Endothelial cell of umbilical vein (primary cell): Measurements from ENCODE around the gene CLEC20A. TPM values are rescaled to one million over a fixed set of nuclear protein-coding genes. Genes with fewer than 3 reads are reported as not detected.

Source experiments
- BruUV-seq: library from RNA; stranded (reverse); fragments of 400-500 nt; replicated peaks from 2 replicates; lab custom pipeline; 2021; lab: Mats Ljungman, UMichigan
- CTCF ChIA-PET: fragments of 300-600, 350-600 bp; sonication (Branson Sonifier 250); formaldehyde crosslinking; loops from one replicate; lab custom pipeline; 2021; ENCODE audit warnings: antibody characterized with exemption, inconsistent platforms; lab: Charles Lee
- POLR2A ChIA-PET: fragments of 300-600, 350-600 bp; sonication (Branson Sonifier 250); formaldehyde crosslinking; loops from one replicate; lab custom pipeline; 2021; ENCODE audit warnings: antibody characterized with exemption, inconsistent platforms; lab: Charles Lee
- DNase-seq: peaks from one replicate; pipeline ENCODE4 v3.0.0-alpha.2; 2011; ENCODE audit warnings: low read depth, low spot score
- FAIRE-seq: peaks from 2 replicates; lab custom pipeline; 2011; peaks lifted over from hg19 to GRCh38; lab: Jason Lieb, UNC
- H2AFZ ChIP-seq: 2 replicates; pipeline ENCODE4 v1.6.0; 2012; ENCODE audit warnings: low read depth, low read length, control low read depth, inconsistent platforms
- H3K27ac ChIP-seq: 2 replicates; pipeline ENCODE4 v1.5.1; 2011; ENCODE audit warnings: low read depth, mild to moderate bottlenecking, control low read depth, low read length, moderate library complexity; ENCODE audit not compliant: insufficient read depth
- H3K27me3 ChIP-seq, 2 experiments: 2 replicates each; pipeline versions ENCODE4 v1.6.0 to v1.6.1; 2011; ENCODE audit warnings: low read length in 2 of 2, mixed read lengths in 1 of 2; ENCODE audit not compliant: control insufficient read depth in 2 of 2, insufficient read depth in 2 of 2
- H3K36me3 ChIP-seq, 2 experiments: 2 replicates in 1 of 2; 3 replicates in 1 of 2; pipeline ENCODE4 v1.5.1; 2011; ENCODE audit warnings: low read length in 2 of 2, mild to moderate bottlenecking in 1 of 2, moderate library complexity in 1 of 2; ENCODE audit not compliant: control insufficient read depth in 2 of 2, insufficient read depth in 2 of 2; ENCODE audit errors: extremely low read depth in 1 of 2
- H3K4me1 ChIP-seq: 3 replicates; pipeline ENCODE4 v1.5.1; 2011; ENCODE audit warnings: mild to moderate bottlenecking, low read length; ENCODE audit not compliant: control insufficient read depth, insufficient read depth; ENCODE audit errors: extremely low read depth
- H3K4me2 ChIP-seq: 2 replicates; pipeline ENCODE4 v1.6.1; 2011; ENCODE audit warnings: low read length, control low read depth, mixed read lengths; ENCODE audit not compliant: insufficient read depth
- H3K4me3 ChIP-seq, 3 experiments: fragments of 200-600 bp in 1 of 3; sonication (generic), shearing (Covaris generic) in 1 of 3; replicated peaks in 1 of 3; 2 replicates each; pipeline ENCODE4 v1.5.1; 2011 to 2016; ENCODE audit warnings: control low read depth in 3 of 3, low read length in 3 of 3, mild to moderate bottlenecking in 2 of 3, inconsistent platforms in 1 of 3, low read depth in 1 of 3, moderate library complexity in 1 of 3; ENCODE audit not compliant: insufficient read depth in 1 of 3
- H3K79me2 ChIP-seq: 2 replicates; pipeline ENCODE4 v1.6.0; 2012; ENCODE audit warnings: low read length, inconsistent platforms; ENCODE audit not compliant: control insufficient read depth, insufficient read depth
- H3K9ac ChIP-seq: replicated peaks from 2 replicates; pipeline ENCODE3; 2011; ENCODE audit warnings: low read length, control low read depth; ENCODE audit not compliant: insufficient read depth; ENCODE audit errors: extremely low read depth
- H3K9me1 ChIP-seq: replicated peaks from 3 replicates; pipeline ENCODE4 v1.6.0; 2011; ENCODE audit warnings: mild to moderate bottlenecking, low read length; ENCODE audit not compliant: control insufficient read depth, insufficient read depth; ENCODE audit errors: extremely low read depth
- H3K9me3 ChIP-seq: replicated peaks from 2 replicates; pipeline ENCODE4 v1.5.1; 2012; ENCODE audit warnings: low read length, inconsistent platforms; ENCODE audit not compliant: control insufficient read depth, insufficient read depth
- H4K20me1 ChIP-seq: replicated peaks from 2 replicates; pipeline ENCODE3; 2011; ENCODE audit warnings: mild to moderate bottlenecking, low read length; ENCODE audit not compliant: control insufficient read depth, insufficient read depth; ENCODE audit errors: extremely low read depth
- CTCF ChIP-seq, 2 donors: IDR thresholded peaks; 1 replicate in 1 of 2; 2 replicates in 1 of 2; pipeline ENCODE4 v1.5.1; 2011; ENCODE audit warnings: low read length in 2 of 2, mild to moderate bottlenecking in 2 of 2, moderate library complexity in 2 of 2, control low read depth in 1 of 2, inconsistent platforms in 1 of 2, low read depth in 1 of 2; ENCODE audit not compliant: insufficient read depth in 1 of 2; ENCODE audit errors: extremely low read depth in 1 of 2
- EZH2 ChIP-seq: IDR thresholded peaks from 2 replicates; pipeline ENCODE4 v1.6.1; 2012; ENCODE audit warnings: borderline replicate concordance, low read depth, mild to moderate bottlenecking, moderate library complexity, low read length, inconsistent platforms; ENCODE audit not compliant: severe bottlenecking
- FOS ChIP-seq: IDR thresholded peaks from 2 replicates; pipeline ENCODE4 v1.6.1; 2011; ENCODE audit warnings: mild to moderate bottlenecking, low read length, moderate library complexity, borderline replicate concordance; ENCODE audit not compliant: insufficient read depth
- GATA2 ChIP-seq: IDR thresholded peaks from 2 replicates; pipeline ENCODE4 v1.7.0; 2011; ENCODE audit warnings: low read depth, mild to moderate bottlenecking, moderate library complexity, mixed read lengths, low read length; ENCODE audit not compliant: insufficient read length, insufficient read depth
- JUN ChIP-seq: IDR thresholded peaks from 2 replicates; pipeline ENCODE4 v1.6.1; 2011; ENCODE audit warnings: borderline replicate concordance, low read depth; ENCODE audit not compliant: insufficient read length, insufficient read depth
- MAX ChIP-seq: IDR thresholded peaks from 2 replicates; pipeline ENCODE4 v1.6.1; 2011; ENCODE audit not compliant: insufficient read depth, insufficient read length
- MYC ChIP-seq: IDR thresholded peaks from one replicate; pipeline ENCODE4 v1.6.1; 2011; ENCODE audit warnings: mild to moderate bottlenecking, low read depth, low read length
- POLR2A ChIP-seq: IDR thresholded peaks from 2 replicates; pipeline ENCODE4 v1.6.1; 2012; ENCODE audit warnings: low read depth, mild to moderate bottlenecking, control low read depth, low read length
- POLR2AphosphoS5 ChIP-seq: IDR thresholded peaks from 2 replicates; pipeline ENCODE4 v1.6.1; 2012; ENCODE audit warnings: low read depth, mild to moderate bottlenecking, control low read depth, low read length, moderate library complexity; ENCODE audit not compliant: insufficient read depth
- dilution Hi-C: fragments of 300-500 bp; cut with MboI; formaldehyde crosslinking; loops from one replicate; pipeline ENCODE4 v1.15.0; 2019; ENCODE audit warnings: low sequenced_read_pairs; ENCODE audit not compliant: extremely low pct_ligation_motif_present
- intact Hi-C: fragments of 100-400 bp; cut with micrococcal nuclease; formaldehyde crosslinking; loops from one replicate; pipeline ENCODE4 v1.10.0; 2022
- polyA plus RNA-seq, 4 experiments: library from polyadenylated mRNA; depleted of rRNA in 3 of 4; stranded (reverse) in 3 of 4; unstranded in 1 of 4; fragments of >200 nt; gene quantifications; 2 replicates each; pipeline versions ENCODE4 v1.2.1 to v1.2.3, GENCODE V29; 2011 to 2012; ENCODE audit warnings: missing spikeins in 1 of 4
- total RNA-seq: library from RNA; stranded (reverse); gene quantifications from 2 replicates; pipeline ENCODE4 v1.2.3, GENCODE V29; 2021

The CLEC20A gene
- total and polyA plus RNA-seq, 2 donors (not counting 3 experiments of a cell fraction or from before 2014, with no cell fraction given): not detected

GRCh38 chr1:178521241-178521640 is 24.5 kb upstream of the CLEC20A start:
- H3K4me2 ChIP-seq: no peak overlapping the region
- ChIA-PET POLR2A (no interaction called here), CTCF (interaction anchor here (3.6 kb wide), 1 partner anchor 12 kb away, joined by 13 read pairs; no protein-coding TSS in a partner anchor)
- no peaks in the 10 kb centered on the region for H3K9me1 ChIP-seq
- no peak for DNase-seq
- BruUV-seq: no TSS peak
- dilution Hi-C loops (no loop called here), intact Hi-C loops (no loop called here)
- no peak overlapping the region for H3K4me3 ChIP-seq
- H3K9ac ChIP-seq: no peak overlapping the region
- peaks cover 0 to 2% of the 10 kb centered on the region in 2 experiments for H3K27me3 ChIP-seq
- no peaks in the 10 kb centered on the region for H3K36me3 ChIP-seq
- H2AFZ ChIP-seq: no peak overlapping the region
- no peaks in the 10 kb centered on the region for H4K20me1 ChIP-seq
- H3K4me1 ChIP-seq: no peaks in the 10 kb centered on the region
- H3K9me3 ChIP-seq: no peaks in the 10 kb centered on the region
- H3K79me2 ChIP-seq: no peaks in the 10 kb centered on the region
- FAIRE-seq: no peak
- no peak overlapping the region for H3K27ac ChIP-seq
- no peak for TF ChIP-seq CTCF (IDR thresholded peaks at IDR 0.05; ENCODE audit: extremely low read depth in 1 of 2, insufficient read depth in 1 of 2, low read depth in 1 of 2, low read length in 2 of 2)
- no peak for TF ChIP-seq POLR2AphosphoS5
- no peak for TF ChIP-seq FOS
- no peak for TF ChIP-seq MYC

- Histone ChIP-seq H3K27me3 (peaks cover 0 to 3% of the 10 kb centered on the region in 2 experiments), H3K4me3 (no peak overlapping the region), H3K36me3 (no peaks in the 10 kb centered on the region), H3K9ac (no peak overlapping the region), H3K4me1 (no peaks in the 10 kb centered on the region), H3K9me1 (no peaks in the 10 kb centered on the region), H4K20me1 (no peaks in the 10 kb centered on the region), H3K9me3 (no peaks in the 10 kb centered on the region), H3K79me2 (no peaks in the 10 kb centered on the region), H2AFZ (no peak overlapping the region), H3K27ac (no peak overlapping the region), H3K4me2 (no peak overlapping the region)
- ChIA-PET CTCF (interaction anchor here (0.7 to 3.6 kb wide), 2 partner anchors 12 to 481 kb away, joined by 3 to 13 read pairs; no protein-coding TSS in a partner anchor), POLR2A (no interaction called here)
- intact Hi-C loops (no loop called here), dilution Hi-C loops (no loop called here)
- FAIRE-seq: no peak
- no TSS peak for BruUV-seq
- no peak for DNase-seq
- TF ChIP-seq MAX: no peak
- no peak for TF ChIP-seq CTCF (IDR thresholded peaks at IDR 0.05; ENCODE audit: extremely low read depth in 1 of 2, insufficient read depth in 1 of 2, low read depth in 1 of 2, low read length in 2 of 2)
- no peak for TF ChIP-seq FOS
- TF ChIP-seq GATA2: no peak
- TF ChIP-seq MYC: no peak
- TF ChIP-seq EZH2: no peak
- TF ChIP-seq POLR2AphosphoS5: no peak
- TF ChIP-seq JUN: no peak
- no peak for TF ChIP-seq POLR2A
These were observed 24.0 kb upstream of the CLEC20A start for GRCh38 chr1:178520803-178521202.
